ENCODE measurements around the gene FAM120AOS.

GRCh38 chr9:93467462-93467861 is 14.1 kb upstream of the FAM120AOS start:
- no peak for TF ChIP-seq CTCF (IDR thresholded peaks at IDR 0.05)
- TF ChIP-seq SMC3 (IDR thresholded peaks at IDR 0.05; ENCODE audit: low read depth, low read length): no peak
- no peak for TF ChIP-seq GATA2 (CRISPR knock-in tag; IDR thresholded peaks at IDR 0.05)
- TF ChIP-seq EP300 (IDR thresholded peaks at IDR 0.05; ENCODE audit: borderline replicate concordance in 1 of 2, low read depth in 1 of 2, low read length in 1 of 2): no peak
- TF ChIP-seq REST (IDR thresholded peaks at IDR 0.05; ENCODE audit: low read depth, low read length): no peak
- TF ChIP-seq YY1 (IDR thresholded peaks at IDR 0.05; ENCODE audit: low read depth): no peak
- TF ChIP-seq POLR2AphosphoS5 (IDR thresholded peaks at IDR 0.05; ENCODE audit: low read depth, low read length): no peak
